Myocyte (in vitro differentiated cells): ENCODE results near the gene SKAP1. TPM values are rescaled to one million over a fixed set of nuclear protein-coding genes. Genes with fewer than 3 reads are reported as not detected.
"Not testable (repeated sequence)": the region's sequence is repeated elsewhere in the genome, so short reads cannot be mapped to it uniquely, and the experiment has no call there.

Experiments used
- DNase-seq: peaks from one replicate; pipeline ENCODE4 v3.0.0-alpha.2; 2012; ENCODE audit warnings: low read depth
- total RNA-seq: library from RNA; depleted of rRNA; stranded (reverse); fragments of >200 nt; gene quantifications from 2 replicates; pipeline ENCODE4 v1.2.3, GENCODE V29; 2014

The SKAP1 gene
- total RNA-seq, 1 donor from 2014 or later, result not detected

GRCh38 chr17:48416971-48417370, 13.0 kb downstream of the SKAP1 start:
- DNase-seq, result no peak

- no peak for DNase-seq
Observed at GRCh38 chr17:48413613-48414405, 16.2 kb downstream of the SKAP1 start.

- no peak for DNase-seq
Observed at GRCh38 chr17:48412841-48413240, 17.2 kb downstream of the SKAP1 start.

GRCh38 chr17:48410821-48411220, 19.2 kb downstream of the SKAP1 start:
- DNase-seq, result not testable (repeated sequence)

- no peak for DNase-seq
Observed at GRCh38 chr17:48409607-48410006, 20.4 kb downstream of the SKAP1 start.

GRCh38 chr17:48406936-48407567, 23.0 kb downstream of the SKAP1 start:
- DNase-seq, result no peak

- no peak for DNase-seq
Observed at GRCh38 chr17:48394821-48395220, 35.2 kb downstream of the SKAP1 start.

GRCh38 chr17:48393283-48393682, 36.7 kb downstream of the SKAP1 start:
- peak; percentile 30 for DNase-seq

- DNase-seq, result peak; percentile 24
Observed at GRCh38 chr17:48392857-48393256, 37.2 kb downstream of the SKAP1 start.

- no peak for DNase-seq
Observed at GRCh38 chr17:48391444-48391843, 38.6 kb downstream of the SKAP1 start.

GRCh38 chr17:48389903-48390302, 40.1 kb downstream of the SKAP1 start:
- no peak for DNase-seq

- DNase-seq, result peak; percentile 3
Observed at GRCh38 chr17:48388955-48389743, 40.9 kb downstream of the SKAP1 start.

GRCh38 chr17:48386826-48387225, 43.2 kb downstream of the SKAP1 start:
- DNase-seq, result no peak

GRCh38 chr17:48385319-48385718, 44.7 kb downstream of the SKAP1 start:
- no peak for DNase-seq

GRCh38 chr17:48384164-48384563, 45.9 kb downstream of the SKAP1 start:
- no peak for DNase-seq

- DNase-seq, result no peak
Observed at GRCh38 chr17:48382989-48383388, 47.0 kb downstream of the SKAP1 start.

- no peak for DNase-seq
Observed at GRCh38 chr17:48378708-48379392, 51.2 kb downstream of the SKAP1 start.

- no peak for DNase-seq
Observed at GRCh38 chr17:48378238-48378637, 51.8 kb downstream of the SKAP1 start.

- no peak for DNase-seq
Observed at GRCh38 chr17:48376682-48377325, 53.2 kb downstream of the SKAP1 start.

- no peak for DNase-seq
Observed at GRCh38 chr17:48375356-48375755, 54.7 kb downstream of the SKAP1 start.
